ENCODE results near the gene DSCAM.
"Not testable (repeated sequence)": the region's sequence is repeated elsewhere in the genome, so short reads cannot be mapped to it uniquely, and the experiment has no call there.

The DSCAM gene

DNA sequence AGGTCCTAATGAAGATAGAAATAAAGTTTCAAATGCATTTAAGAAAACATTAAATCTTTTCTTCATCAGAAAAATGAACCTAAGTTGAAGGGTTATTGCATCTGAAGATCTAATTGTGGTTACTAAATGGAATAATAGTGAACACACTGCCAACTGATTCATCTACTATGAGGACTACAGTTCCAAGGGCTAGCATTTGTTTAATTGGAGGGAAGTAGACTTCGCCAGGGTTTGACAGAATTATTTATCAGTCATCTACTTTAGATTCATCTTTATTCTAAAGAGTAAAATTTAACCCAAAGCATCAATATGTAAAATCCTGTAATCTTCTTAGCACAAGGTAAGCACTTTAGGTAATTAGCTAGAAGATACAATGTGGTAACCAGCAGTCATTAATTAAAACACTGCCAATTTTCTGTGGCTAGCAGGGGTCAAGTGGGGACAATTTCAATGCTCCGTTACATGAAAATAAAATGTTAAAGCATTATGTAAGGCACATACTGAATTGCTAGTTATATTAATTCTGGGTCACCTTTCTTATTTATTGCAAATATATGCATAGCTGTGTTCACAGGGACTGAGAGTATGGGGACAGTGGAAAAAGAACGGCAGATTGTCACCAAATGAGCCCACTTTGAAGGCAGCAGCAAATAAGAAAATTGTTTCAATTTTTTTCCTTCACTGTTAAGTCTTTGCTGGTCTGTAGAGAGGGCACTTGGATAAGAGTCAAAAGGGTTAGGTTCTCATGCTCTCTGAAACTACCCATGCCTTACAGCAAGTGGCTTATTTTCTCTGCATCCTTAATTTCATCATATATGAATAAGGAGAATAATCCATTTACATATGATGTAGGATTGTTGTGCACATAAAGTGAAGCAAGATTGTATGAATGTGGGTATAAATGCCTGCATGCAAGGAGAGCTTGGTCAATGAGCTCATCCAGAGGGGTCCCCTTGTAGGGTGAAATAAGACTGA lies 563.8 kb downstream of the DSCAM start:
- DNase-seq = no peak

DNA sequence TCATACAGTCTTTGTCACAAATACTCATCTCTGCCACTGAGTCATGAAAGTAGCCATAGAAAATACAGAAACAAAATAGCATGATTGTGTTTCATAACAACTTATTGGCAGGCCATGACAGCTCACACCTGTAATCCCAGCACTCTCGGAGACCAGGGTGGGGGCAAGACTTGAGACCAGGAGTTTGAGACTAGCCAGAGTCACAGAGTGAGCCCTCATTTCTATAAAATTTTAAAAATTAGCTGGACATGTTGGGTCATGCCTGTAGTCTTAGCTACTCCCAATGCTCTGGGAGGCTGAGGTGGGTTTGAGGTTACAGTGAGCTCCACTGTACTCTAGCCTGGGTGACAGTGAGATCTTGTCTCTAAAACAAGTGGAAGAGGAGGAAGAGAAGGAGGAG lies 568.6 kb downstream of the DSCAM start:
- DNase-seq = no peak

DNA sequence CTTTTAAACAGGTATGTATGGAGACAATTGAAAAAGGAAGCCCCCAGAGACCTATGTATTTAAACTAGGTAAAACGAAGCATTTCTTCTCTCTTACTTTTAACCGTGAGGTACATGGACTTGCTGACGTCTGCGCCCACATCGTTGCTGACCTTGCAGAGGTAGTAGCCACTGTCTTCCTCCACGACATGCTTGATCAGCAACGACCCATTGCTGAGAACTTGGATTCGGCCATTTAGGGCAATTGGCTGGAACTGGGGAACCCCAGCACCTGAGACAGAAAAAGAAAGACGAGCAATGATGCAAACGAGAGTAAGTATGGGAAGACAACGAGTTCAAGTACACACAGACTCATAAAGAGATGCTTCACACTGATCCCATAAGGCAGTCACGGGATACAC lies 571.0 kb downstream of the DSCAM start:
- DNase-seq = peak; percentile 45

DNA sequence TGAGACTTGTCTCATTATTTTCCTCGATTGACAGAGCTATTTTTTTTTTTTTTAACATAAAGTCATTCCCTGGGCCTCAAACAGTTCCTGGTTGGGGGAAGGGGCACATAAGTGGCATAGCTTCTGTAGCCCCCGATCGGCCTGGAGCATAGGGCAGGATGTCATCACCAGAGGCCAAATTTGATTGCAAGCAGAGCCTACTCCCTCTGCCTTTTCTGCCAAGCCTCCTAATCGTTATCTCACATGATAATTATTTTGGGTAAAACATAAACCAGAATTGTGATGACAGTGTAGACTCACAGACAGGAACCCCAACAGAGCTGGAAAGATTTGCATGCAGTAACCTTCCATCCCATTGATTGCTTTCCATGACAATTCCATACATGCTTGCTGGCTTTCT lies 574.9 kb downstream of the DSCAM start:
- DNase-seq = no peak

DNA sequence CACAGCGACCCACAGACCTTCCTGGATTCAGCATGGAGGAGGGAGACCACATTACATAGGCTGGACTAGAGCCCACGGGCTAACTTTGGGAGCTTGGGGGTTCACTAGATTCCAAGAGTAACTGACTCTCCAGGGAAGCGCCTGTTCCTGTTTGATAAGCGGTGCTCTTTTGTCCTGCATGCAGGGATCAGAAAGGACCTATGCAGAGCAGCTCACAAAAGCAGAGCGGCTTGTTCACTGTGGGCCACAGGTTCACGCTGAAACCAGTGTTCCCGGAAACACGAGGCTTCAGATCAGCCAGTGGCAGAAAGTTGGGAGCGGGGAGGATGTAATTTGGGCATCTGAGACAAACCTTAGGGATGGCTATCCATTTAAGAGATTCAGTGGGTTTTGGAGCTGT lies 575.8 kb downstream of the DSCAM start:
- no peak for DNase-seq

DNA sequence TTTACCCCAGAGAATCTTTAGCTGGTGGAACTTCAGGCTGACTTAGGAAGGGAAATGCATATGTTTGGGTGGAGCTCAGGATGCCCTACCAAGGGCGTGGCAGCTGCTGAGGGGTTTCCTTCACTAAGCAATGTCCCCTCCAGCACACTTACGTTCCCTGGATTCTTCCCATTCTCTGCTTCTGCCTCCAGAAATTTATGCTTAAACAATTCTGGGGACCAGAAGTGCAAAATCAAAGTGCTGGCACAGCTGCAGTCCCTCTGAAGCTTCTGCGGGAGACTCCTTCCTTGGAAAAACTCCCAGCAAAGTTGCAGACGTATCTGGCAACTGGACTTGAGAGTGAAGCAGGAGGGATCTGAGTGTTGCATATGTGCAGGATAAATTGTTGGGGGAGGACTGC lies 576.9 kb downstream of the DSCAM start:
- no peak for DNase-seq

DNA sequence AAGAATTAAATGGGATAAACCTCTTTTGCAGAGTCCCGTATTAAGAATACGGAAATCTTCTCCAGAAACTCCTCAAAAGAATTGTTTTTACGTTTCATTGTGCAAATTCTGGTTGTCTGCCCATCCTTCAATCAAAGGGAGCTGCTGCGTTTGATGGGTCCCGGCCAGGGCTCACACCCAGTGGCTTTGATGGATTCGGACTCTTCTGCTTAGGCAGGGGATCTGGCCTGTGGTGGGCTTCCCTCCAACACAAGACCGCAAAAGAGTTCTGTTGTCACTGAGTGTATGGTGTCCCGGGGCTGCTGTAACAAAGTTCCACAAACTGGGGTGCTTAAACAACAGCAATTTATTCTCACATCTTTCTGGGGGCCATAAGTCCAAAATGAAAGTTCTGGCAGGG lies 577.7 kb downstream of the DSCAM start:
- DNase-seq = no peak

DNA sequence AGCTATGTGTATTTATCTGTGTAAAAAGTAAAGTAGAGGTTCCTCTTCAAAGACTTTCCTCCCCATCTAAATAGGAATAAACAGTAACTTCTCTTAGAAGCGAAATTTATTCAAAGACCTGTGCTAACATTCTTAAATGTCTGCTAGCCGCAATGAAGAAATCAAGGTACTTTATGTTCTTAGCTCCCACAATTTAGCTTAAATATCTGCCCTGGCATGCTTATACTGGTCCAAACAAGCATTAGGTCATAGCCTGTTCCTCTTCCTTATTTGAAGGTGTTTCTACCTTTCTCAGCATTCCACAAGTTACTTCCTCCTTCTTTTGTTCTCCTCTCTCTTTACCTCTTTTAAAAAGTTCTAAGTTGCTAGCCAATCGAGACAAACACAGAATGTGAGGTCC lies 588.5 kb downstream of the DSCAM start:
- not testable (repeated sequence) for DNase-seq

DNA sequence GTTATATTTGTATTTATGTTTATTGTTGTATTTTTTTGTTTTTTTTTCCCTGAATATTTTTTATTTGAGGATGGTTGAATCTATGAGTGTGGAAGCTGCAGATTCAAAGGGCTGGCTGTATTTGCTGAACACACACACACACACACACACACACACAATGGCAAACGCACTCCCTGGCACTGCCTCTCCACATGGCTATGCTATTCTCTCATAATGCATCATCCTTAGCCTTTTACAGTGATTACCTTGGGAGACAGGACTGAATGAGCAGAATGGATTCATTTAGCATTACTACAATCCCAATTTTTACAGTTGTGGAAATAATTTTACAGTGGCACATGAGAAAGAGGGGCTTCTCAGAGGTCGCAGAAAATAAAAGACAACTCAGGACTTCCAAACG lies 589.6 kb downstream of the DSCAM start:
- DNase-seq = no peak

DNA sequence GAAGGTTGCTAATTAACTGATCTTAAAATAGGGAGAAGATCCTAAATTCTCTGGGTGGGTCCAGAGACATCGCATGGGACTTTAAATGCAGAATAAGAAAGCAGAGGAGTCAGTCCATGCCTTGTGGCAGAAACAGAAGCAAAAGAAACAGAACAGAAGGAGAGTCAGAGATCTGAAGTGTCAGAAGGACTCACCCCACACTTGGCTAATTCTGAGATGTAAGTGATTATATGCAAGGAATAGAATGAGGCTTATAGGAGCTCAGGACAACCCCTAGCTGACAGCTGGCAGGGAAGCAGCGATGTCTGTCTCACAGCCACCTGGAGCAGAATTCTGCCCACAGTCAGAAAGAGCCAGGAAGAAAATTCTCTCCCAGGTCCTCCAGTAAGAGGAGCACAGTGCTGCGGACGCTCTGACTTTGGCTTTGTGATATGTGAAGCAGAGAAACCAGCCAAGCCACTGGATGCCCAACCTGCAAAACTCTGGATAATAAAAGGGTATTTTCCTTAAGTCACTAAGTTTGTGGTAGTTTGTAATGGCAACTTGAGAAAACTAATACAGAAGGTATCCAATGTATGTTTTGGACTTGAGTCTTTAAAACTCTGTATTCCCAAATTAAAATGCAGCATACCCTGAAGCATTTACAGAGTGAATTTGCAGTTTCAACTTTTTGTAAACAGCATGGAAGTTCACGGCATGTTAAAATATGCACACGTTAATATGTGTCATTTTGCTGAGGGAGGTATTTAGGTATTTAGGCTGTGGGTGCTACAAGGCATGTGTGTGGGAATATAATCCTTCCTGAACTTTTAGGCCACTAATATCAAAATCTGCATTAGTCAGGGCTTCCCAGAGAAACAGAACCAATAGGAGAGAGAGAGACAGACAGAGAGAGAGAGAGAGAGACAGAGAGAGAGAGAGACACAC lies 591.2 kb downstream of the DSCAM start:
- no peak for DNase-seq

DNA sequence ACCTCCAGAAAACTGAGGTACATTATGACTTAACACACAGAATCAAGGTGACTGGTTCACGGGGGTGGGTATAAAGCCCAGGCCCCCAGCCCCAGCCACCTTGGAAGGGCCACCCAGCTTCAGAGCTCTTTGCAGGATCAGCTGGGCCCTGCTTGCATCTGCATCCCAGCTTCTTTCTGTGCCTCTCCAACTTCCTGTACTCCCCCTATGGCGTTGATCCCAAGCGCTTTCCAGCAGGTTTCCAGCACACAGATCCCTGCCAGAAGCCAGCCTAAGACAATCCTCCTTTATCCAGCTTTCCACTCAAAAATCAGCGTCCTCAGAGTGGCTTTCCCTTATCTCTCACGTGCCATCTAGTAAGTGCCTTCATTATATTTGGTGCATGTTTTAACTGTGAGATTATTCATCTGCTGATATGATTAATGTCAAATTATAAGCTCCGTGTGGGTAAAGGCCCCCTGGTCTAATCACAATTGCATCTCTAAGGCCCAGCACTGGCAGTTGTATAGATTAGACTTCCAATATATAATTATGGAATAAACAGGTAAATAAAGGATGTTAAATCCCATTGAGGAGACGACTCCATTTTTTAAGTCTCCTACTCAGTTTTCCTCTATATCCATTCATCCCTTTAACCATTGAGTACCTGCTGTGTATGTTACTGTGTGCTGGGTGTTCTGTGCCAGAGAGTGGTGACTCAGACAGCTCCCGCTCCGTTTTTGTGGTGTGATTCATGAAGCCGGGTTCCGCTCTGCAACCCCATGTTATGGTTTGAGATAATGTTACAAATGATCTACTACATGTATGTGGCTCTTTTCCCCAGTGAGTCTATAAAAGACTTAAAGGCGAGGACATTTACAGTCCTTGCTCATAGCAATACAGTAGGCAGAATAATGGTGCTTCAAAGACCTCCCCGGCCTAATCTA lies 592.2 kb downstream of the DSCAM start:
- no peak for DNase-seq

DNA sequence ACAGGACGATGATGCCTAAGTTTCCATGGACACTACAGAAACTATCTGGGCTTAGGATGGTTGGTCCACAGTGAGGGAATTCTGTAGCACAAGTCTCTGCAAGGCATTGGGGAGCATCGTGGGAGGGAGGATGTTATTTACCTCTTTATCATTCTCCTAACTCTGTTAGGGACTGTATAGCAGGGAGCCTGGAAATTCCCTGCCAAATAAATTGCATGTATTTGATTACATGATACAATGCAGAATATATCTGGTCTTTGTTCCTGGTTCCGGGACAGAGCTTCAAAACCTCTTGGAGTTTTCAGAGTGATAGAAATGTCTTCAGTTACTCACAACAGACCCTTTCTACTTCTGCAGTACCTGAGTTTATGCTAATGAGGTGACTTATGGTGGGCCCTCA lies 593.8 kb downstream of the DSCAM start:
- DNase-seq = no peak

DNA sequence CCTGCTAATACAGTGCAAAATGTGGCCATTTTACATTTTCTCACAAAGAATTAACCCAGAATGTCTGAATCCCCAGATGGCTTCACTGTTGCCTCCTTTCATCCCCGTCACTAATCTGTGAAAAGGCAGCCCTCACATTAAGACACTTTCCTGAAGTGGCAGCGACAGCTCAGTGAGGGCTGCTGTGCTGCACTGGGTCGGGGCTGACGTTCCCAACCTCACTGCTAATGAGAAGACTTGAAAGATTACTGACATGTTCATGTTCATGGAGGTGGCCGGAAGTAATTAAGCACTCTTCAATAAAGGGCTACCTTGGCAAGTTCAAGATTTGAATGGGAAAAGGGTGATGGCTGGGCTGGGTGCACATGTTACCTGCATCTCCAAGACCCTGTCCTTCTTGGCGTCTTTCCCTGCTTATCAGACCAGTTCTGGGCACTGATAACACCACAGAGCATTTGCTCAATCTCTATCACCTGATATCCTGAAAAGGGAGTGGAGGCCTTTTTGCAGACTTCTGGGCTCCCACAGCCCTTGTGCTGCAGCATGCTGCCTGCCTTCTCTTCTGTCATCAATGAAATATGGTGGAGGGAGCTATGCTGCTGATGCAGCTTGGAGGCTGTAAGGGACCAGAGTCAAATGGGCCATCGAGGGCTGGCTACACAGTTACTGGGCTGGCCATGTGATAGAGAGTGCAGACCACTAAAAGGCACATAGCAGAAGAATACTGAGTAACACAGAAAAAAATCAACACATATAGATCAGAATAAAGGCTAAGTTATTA lies 596.3 kb downstream of the DSCAM start:
- no peak for DNase-seq

DNA sequence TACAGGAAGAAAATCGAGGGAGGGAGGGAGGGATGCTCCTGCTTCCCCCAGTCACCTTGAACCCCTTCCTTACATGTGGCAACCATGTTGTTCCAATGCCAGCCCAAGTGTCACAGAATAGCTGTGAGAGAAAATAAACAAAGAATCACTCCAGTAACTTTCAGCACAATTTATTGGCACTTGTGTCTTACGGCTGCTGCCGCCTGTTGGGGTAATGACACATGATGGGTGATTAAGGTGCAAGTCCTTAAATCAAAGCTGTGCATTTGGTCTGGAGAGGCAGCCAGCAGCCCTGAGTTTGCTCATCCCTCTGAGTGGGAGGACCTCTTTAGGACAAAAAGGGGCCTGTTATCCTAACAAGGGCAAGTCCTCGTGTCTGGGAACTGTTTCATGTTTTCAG lies 602.0 kb downstream of the DSCAM start:
- no peak for DNase-seq

DNA sequence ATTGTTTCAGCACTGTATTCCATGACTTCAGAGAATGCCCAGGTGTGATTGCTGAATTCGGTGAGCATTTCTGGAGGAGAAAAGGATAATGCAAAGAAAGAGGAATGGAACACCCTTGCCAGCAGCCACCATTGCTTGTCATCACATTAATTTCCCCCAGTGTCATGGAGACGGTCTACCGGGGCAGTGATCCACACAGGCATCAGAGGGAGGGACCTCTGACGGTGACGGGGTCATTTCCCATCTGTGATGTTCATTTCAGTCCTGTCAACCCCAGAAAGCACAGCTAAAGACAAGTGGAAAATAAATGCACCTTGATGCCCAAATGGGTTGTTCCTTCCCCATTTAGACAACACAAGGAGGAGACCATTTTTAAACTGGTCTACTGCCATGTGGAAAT lies 603.3 kb downstream of the DSCAM start:
- DNase-seq = no peak

DNA sequence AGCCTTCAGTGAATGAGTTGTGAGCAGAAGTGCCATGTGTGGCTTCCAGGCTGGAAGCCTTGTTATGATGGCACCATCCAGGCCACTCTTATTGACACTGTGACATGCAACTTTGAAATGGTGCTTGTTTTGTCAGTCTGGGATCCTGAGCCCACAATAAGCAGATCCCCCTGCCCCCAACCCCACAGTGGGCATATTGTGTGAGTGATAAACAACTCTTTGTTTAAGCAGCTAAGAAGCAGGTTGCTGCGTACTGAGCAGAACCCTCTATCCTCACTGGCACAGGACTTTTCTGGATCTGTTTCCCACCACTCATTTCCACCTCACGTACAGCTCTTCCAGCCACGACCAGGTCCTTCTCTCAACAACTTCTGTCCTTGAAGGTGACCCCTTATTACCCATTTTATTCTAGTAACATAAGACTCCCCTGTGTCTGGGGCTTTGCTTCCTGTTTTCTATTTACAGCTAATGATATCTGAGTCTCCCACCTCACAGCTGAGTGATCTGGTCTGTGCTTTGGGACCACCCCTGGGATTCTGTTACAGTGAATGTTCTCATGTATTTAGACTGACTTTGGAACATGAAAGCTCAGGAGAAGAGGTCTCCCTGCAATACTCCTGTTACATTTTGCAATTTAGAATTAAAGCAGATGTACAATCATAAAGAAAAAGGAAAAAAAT lies 604.2 kb downstream of the DSCAM start:
- DNase-seq = no peak

DNA sequence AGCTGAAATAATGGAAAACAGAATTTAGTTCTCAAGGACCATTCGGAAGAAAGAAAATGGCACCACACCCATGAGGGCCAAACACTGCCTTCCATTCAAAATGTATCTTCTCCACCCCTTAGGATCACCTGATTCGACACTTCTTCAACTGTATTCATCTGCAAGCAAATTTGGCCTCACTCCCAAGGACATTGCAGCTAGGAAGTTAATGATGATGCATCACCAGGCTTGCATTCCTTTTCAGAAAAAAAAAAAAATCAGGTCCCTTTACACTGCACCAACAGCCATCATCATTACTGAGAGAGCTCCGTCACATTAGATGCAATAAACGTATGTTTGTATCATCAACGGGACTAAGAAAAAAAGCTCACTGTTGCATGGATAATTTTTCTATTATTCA lies 611.4 kb downstream of the DSCAM start:
- no peak for DNase-seq

DNA sequence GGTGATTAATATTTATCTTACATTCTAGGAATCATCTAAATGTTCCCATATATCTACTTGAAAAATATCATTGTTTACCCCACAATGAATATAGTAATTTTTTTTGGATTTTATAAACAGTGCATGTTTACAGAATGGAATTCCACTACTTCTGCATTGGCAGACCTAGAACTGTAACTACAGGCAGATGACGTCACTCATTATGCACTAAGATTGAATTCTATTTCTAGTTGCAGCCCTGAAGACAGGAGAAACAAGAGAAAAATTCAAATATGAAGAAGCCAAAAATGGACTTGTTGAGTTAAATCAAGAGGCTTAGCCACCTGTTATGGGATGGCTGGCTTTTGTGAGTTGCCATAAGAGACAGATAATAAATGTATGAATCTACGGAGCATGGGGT lies 615.0 kb downstream of the DSCAM start:
- no peak for DNase-seq

DNA sequence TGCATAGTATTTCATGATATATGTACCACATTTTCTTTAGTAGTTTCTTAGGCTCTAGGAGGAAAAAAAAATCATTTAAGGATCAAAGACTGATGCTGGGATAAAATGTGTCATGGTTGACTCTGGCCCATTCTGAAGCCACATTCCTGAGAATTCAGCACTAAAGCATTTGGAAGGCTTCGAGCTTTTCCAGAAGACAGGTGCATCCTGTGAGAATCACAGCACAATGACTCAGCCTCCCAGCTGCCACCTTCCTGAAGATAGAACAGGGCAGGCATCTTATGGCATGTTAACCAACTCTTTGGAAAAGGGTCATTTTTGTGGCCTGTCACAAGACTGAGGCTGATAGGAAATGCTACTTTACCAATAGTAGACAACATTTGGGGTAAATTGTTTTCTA lies 619.9 kb downstream of the DSCAM start:
- no peak for DNase-seq

DNA sequence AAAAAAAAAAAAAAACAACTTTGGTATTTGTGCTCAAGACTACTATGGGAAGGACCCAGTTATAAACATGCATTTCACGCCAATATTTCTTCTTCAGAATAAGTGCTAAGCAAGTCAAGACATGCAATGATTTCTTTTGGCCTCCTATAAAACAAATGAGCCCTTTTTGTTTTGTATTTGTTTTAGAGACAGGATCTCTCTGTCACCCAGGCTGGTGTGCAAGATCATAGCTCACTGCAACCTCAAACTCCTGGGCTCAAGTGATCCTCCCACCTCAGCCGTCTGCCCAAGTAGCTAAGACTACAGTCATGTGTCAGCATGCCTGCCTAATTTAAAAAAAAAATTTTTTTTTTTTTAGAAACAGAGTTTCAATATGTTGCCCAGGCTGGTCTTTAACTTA lies 631.0 kb downstream of the DSCAM start:
- no peak for DNase-seq

DNA sequence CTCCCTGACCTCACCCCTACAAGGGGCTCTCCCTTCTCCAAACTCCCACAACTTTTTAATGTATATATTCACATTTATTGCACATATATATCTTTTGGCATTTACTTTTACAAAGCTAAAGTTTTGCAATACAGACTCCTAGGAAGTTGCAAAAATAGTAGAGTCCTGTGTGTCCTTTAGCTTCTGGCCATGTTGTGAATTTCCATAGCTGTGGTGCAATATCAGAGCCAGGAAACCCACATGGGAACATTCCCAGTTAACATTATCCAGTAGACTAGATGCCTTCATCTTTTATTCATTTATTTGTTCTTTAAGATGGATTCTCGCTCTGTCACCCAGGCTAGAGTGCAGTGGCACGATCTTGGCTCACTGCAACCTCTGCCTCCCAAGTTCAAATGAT lies 636.7 kb downstream of the DSCAM start:
- no peak for DNase-seq

Data from RPMI8226 (cell line).